Endothelial cell of umbilical vein (primary cell): ENCODE data around the gene DAGLB.

Experiments
- EZH2 ChIP-seq: IDR thresholded peaks from 2 replicates; pipeline ENCODE4 v1.6.1; 2012; ENCODE audit warnings: borderline replicate concordance, low read depth, mild to moderate bottlenecking, moderate library complexity, low read length, inconsistent platforms; ENCODE audit not compliant: severe bottlenecking
- FOS ChIP-seq: IDR thresholded peaks from 2 replicates; pipeline ENCODE4 v1.6.1; 2011; ENCODE audit warnings: mild to moderate bottlenecking, low read length, moderate library complexity, borderline replicate concordance; ENCODE audit not compliant: insufficient read depth
- GATA2 ChIP-seq: IDR thresholded peaks from 2 replicates; pipeline ENCODE4 v1.7.0; 2011; ENCODE audit warnings: low read depth, mild to moderate bottlenecking, moderate library complexity, mixed read lengths, low read length; ENCODE audit not compliant: insufficient read length, insufficient read depth
- JUN ChIP-seq: IDR thresholded peaks from 2 replicates; pipeline ENCODE4 v1.6.1; 2011; ENCODE audit warnings: borderline replicate concordance, low read depth; ENCODE audit not compliant: insufficient read length, insufficient read depth
- MYC ChIP-seq: IDR thresholded peaks from one replicate; pipeline ENCODE4 v1.6.1; 2011; ENCODE audit warnings: mild to moderate bottlenecking, low read depth, low read length
- POLR2A ChIP-seq: IDR thresholded peaks from 2 replicates; pipeline ENCODE4 v1.6.1; 2012; ENCODE audit warnings: low read depth, mild to moderate bottlenecking, control low read depth, low read length
- TF ChIP-seq, protein P1 (sequence below): IDR thresholded peaks from 2 replicates; pipeline ENCODE4 v1.6.1; 2011; ENCODE audit not compliant: insufficient read depth, insufficient read length
- TF ChIP-seq, protein P2 (sequence below), 2 donors: IDR thresholded peaks; 1 replicate in 1 of 2; 2 replicates in 1 of 2; pipeline ENCODE4 v1.5.1; 2011; ENCODE audit warnings: low read length in 2 of 2, mild to moderate bottlenecking in 2 of 2, moderate library complexity in 2 of 2, control low read depth in 1 of 2, inconsistent platforms in 1 of 2, low read depth in 1 of 2; ENCODE audit not compliant: insufficient read depth in 1 of 2; ENCODE audit errors: extremely low read depth in 1 of 2

DNA sequence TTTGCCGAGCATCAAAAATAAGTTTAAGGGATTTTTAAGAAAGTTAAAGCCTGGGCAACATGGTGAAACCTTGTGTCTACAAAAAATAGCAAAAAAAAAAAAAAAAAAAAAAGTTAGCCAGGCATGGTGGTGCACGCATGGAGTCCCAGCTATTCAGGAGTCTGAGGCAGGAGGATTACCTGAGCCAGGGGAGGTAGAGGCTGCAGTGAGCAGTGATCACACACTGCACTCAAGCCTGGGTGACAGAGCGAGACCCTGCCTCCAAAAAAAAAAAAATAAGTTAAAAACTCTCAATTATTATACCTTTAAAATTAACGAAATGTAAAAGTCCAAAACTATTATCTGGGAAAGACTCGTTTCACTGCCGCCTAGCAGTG, 35.0 kb upstream of the DAGLB start:
- TF ChIP-seq, protein P1, sequence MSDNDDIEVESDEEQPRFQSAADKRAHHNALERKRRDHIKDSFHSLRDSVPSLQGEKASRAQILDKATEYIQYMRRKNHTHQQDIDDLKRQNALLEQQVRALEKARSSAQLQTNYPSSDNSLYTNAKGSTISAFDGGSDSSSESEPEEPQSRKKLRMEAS = no peak
- TF ChIP-seq POLR2A (no peak), GATA2 (no peak), MYC (no peak), JUN (no peak), EZH2 (no peak), FOS (no peak)
- TF ChIP-seq, protein P2, sequence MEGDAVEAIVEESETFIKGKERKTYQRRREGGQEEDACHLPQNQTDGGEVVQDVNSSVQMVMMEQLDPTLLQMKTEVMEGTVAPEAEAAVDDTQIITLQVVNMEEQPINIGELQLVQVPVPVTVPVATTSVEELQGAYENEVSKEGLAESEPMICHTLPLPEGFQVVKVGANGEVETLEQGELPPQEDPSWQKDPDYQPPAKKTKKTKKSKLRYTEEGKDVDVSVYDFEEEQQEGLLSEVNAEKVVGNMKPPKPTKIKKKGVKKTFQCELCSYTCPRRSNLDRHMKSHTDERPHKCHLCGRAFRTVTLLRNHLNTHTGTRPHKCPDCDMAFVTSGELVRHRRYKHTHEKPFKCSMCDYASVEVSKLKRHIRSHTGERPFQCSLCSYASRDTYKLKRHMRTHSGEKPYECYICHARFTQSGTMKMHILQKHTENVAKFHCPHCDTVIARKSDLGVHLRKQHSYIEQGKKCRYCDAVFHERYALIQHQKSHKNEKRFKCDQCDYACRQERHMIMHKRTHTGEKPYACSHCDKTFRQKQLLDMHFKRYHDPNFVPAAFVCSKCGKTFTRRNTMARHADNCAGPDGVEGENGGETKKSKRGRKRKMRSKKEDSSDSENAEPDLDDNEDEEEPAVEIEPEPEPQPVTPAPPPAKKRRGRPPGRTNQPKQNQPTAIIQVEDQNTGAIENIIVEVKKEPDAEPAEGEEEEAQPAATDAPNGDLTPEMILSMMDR (IDR thresholded peaks at IDR 0.05; ENCODE audit: extremely low read depth in 1 of 2, insufficient read depth in 1 of 2, low read depth in 1 of 2, low read length in 2 of 2) = no peak
